GM23248 (cell line): Measurements from ENCODE around the gene ALOX12B.

Experiments used
- EZH2 ChIP-seq: fragments of 200-600 bp; sonication (generic); IDR thresholded peaks from 2 replicates; pipeline ENCODE4 v1.6.1; 2018; ENCODE audit warnings: antibody characterized with exemption, mild to moderate bottlenecking; ENCODE audit not compliant: insufficient read depth, poor library complexity, severe bottlenecking
- EZH2phosphoT487 ChIP-seq: fragments of 200-600 bp; sonication (generic); IDR thresholded peaks from 2 replicates; pipeline ENCODE4 v1.6.1; 2018; ENCODE audit warnings: antibody characterized with exemption, moderate library complexity, mild to moderate bottlenecking, low read depth; ENCODE audit not compliant: insufficient read depth

- 0 out of 2 replicates have a peak, but pooled peaks have one; percentile 51 for TF ChIP-seq EZH2phosphoT487
- TF ChIP-seq EZH2, result no peak
These were observed 14.6 kb downstream of the ALOX12B start for GRCh38 chr17:8072729-8073461.
